ENCODE results near the gene MCM3AP. TPM values are rescaled to one million over a fixed set of nuclear protein-coding genes. Genes with fewer than 3 reads are reported as not detected.

Gene MCM3AP
- total and polyA plus RNA-seq, 9 of the 15 experiments (the other 6 are each of a cell fraction or from before 2014, with no cell fraction given) = 6.5 to 179 (median 69.6) TPM

DNA sequence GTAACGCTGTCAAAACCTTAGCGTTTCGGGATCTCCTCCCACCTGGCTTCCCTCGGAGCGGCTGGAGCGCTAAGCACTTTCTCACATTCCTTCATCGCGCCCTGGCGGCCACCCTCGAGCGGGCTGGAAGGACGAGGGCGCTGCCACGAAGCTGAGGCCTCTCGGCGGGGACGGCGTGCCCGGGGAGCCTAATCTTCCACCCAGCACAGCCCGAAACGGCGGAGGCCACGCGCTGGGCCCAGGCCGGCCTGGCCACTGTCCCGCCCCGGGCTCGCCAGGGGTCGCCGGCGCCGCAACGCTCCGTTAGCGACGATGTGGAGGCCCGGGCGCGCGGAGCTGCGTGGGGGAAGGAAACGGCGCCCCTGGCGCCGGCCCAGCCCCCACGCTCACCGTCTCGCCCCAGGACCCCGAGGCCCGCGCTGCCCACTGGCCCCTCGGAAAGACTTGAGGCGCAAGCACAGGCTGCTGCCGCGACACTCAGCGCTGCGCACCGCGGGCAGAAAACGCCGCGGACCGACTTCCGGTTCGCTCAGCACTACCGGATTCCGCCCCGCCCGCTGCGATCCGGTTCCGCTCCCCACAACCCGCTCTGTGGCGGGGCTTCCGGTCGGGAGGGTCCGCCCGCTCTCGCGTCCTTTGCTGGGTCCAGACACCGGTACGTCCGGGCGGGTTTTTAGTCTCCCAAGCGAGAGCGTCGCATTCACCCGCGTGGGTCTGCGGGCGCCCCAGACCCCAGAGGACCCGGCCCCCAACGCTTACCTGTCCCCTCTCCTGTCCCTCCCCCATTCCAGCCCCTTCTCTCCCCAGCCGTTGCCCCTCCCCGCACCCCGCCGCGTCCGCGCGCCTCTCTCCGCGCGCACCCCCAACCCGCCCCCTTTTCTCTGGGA is 593 bp upstream of the MCM3AP start, which contains the start of gene YBEY (continued):
- TF ChIP-seq NUFIP1 (IDR thresholded peaks at IDR 0.05; ENCODE audit: partially characterized antibody) (no peak), ARID2 (IDR thresholded peaks at IDR 0.05) (no peak), HNRNPK (IDR thresholded peaks at IDR 0.05; ENCODE audit: low read depth, low read length, poor library complexity, severe bottlenecking) (peak; percentile 88), CBX8 (IDR thresholded peaks at IDR 0.05; ENCODE audit: borderline replicate concordance, extremely low read depth, low read depth, low read length, poor library complexity, severe bottlenecking) (no peak), BRD9 (IDR thresholded peaks at IDR 0.05; ENCODE audit: low read depth, partially characterized antibody) (peak; percentile 17), SMARCB1 (IDR thresholded peaks at IDR 0.05; ENCODE audit: insufficient read length, low read depth) (no peak), ZNF143 (CRISPR knock-in tag; IDR thresholded peaks at IDR 0.05) (peak; percentile 58), FOXK2 (conservative IDR thresholded peaks at IDR 0.05 in 1 of 2, IDR thresholded peaks at IDR 0.05 in 1 of 2; ENCODE audit: low read depth in 2 of 2) (peak; percentile 18 to 46; a peak in 1 of 4 replicates), LCOR (CRISPR knock-in tag; IDR thresholded peaks at IDR 0.05) (peak; percentile 45; the same call in 1 of the 2 replicates), ELF1 (tag; IDR thresholded peaks at IDR 0.05) (peak; percentile 96)
- TF ChIP-seq, protein P1, sequence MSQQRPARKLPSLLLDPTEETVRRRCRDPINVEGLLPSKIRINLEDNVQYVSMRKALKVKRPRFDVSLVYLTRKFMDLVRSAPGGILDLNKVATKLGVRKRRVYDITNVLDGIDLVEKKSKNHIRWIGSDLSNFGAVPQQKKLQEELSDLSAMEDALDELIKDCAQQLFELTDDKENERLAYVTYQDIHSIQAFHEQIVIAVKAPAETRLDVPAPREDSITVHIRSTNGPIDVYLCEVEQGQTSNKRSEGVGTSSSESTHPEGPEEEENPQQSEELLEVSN (IDR thresholded peaks at IDR 0.05; ENCODE audit: borderline replicate concordance in 1 of 2, extremely low read depth in 1 of 2, insufficient read depth in 1 of 2, insufficient read length in 1 of 2, low read depth in 1 of 2, low read length in 1 of 2, poor library complexity in 1 of 2, severe bottlenecking in 1 of 2) = peak; percentile 76 to 84
- TF ChIP-seq, protein P2, sequence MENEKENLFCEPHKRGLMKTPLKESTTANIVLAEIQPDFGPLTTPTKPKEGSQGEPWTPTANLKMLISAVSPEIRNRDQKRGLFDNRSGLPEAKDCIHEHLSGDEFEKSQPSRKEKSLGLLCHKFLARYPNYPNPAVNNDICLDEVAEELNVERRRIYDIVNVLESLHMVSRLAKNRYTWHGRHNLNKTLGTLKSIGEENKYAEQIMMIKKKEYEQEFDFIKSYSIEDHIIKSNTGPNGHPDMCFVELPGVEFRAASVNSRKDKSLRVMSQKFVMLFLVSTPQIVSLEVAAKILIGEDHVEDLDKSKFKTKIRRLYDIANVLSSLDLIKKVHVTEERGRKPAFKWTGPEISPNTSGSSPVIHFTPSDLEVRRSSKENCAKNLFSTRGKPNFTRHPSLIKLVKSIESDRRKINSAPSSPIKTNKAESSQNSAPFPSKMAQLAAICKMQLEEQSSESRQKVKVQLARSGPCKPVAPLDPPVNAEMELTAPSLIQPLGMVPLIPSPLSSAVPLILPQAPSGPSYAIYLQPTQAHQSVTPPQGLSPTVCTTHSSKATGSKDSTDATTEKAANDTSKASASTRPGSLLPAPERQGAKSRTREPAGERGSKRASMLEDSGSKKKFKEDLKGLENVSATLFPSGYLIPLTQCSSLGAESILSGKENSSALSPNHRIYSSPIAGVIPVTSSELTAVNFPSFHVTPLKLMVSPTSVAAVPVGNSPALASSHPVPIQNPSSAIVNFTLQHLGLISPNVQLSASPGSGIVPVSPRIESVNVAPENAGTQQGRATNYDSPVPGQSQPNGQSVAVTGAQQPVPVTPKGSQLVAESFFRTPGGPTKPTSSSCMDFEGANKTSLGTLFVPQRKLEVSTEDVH (IDR thresholded peaks at IDR 0.05; ENCODE audit: low read depth, partially characterized antibody) = peak; percentile 92
- TF ChIP-seq, protein P3, sequence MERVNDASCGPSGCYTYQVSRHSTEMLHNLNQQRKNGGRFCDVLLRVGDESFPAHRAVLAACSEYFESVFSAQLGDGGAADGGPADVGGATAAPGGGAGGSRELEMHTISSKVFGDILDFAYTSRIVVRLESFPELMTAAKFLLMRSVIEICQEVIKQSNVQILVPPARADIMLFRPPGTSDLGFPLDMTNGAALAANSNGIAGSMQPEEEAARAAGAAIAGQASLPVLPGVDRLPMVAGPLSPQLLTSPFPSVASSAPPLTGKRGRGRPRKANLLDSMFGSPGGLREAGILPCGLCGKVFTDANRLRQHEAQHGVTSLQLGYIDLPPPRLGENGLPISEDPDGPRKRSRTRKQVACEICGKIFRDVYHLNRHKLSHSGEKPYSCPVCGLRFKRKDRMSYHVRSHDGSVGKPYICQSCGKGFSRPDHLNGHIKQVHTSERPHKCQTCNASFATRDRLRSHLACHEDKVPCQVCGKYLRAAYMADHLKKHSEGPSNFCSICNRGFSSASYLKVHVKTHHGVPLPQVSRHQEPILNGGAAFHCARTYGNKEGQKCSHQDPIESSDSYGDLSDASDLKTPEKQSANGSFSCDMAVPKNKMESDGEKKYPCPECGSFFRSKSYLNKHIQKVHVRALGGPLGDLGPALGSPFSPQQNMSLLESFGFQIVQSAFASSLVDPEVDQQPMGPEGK (CRISPR knock-in tag; IDR thresholded peaks at IDR 0.05; ENCODE audit: borderline replicate concordance) = no peak
- TF ChIP-seq, protein P4, sequence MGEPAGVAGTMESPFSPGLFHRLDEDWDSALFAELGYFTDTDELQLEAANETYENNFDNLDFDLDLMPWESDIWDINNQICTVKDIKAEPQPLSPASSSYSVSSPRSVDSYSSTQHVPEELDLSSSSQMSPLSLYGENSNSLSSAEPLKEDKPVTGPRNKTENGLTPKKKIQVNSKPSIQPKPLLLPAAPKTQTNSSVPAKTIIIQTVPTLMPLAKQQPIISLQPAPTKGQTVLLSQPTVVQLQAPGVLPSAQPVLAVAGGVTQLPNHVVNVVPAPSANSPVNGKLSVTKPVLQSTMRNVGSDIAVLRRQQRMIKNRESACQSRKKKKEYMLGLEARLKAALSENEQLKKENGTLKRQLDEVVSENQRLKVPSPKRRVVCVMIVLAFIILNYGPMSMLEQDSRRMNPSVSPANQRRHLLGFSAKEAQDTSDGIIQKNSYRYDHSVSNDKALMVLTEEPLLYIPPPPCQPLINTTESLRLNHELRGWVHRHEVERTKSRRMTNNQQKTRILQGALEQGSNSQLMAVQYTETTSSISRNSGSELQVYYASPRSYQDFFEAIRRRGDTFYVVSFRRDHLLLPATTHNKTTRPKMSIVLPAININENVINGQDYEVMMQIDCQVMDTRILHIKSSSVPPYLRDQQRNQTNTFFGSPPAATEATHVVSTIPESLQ (CRISPR knock-in tag; IDR thresholded peaks at IDR 0.05) = no peak
- TF ChIP-seq, protein P5, sequence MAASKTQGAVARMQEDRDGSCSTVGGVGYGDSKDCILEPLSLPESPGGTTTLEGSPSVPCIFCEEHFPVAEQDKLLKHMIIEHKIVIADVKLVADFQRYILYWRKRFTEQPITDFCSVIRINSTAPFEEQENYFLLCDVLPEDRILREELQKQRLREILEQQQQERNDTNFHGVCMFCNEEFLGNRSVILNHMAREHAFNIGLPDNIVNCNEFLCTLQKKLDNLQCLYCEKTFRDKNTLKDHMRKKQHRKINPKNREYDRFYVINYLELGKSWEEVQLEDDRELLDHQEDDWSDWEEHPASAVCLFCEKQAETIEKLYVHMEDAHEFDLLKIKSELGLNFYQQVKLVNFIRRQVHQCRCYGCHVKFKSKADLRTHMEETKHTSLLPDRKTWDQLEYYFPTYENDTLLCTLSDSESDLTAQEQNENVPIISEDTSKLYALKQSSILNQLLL (CRISPR knock-in tag; IDR thresholded peaks at IDR 0.05; ENCODE audit: borderline replicate concordance) = no peak

Measured in K562 (cell line).